WTC11 (cell line): ENCODE measurements around the gene CHFR. TPM values are rescaled to one million over a fixed set of nuclear protein-coding genes. Genes with fewer than 3 reads are reported as not detected.

Experiments
- ATAC-seq: fragments of 200-7000 bp; cut with Tn5 transposase; 2 replicates; pipeline ENCODE4 v1.10.0; 2021; ENCODE audit warnings: mild to moderate bottlenecking, moderate library complexity
- CTCF ChIA-PET: fragments of 300-600 bp; sonication (Branson Sonifier 250); formaldehyde crosslinking; loops from one replicate; lab custom pipeline; 2021; ENCODE audit warnings: antibody characterized with exemption; lab: Charles Lee
- POLR2A ChIA-PET: fragments of 350-600 bp; sonication (Branson Sonifier 250); formaldehyde crosslinking; loops from one replicate; lab custom pipeline; 2021; ENCODE audit warnings: antibody characterized with exemption; lab: Charles Lee
- DNase-seq: peaks from one replicate; pipeline ENCODE4 v3.0.0; 2021; ENCODE audit warnings: low spot score
- H3K27ac Mint-ChIP-seq: 2 replicates; pipeline ENCODE4 v1.8.0; 2021; ENCODE audit warnings: mixed read lengths
- H3K27me3 Mint-ChIP-seq: 2 replicates; pipeline ENCODE4 v1.8.0; 2021; ENCODE audit warnings: low read depth, mild to moderate bottlenecking, moderate library complexity, mixed read lengths
- H3K36me3 Mint-ChIP-seq: 2 replicates; pipeline ENCODE4 v1.8.0; 2021; ENCODE audit warnings: mixed read lengths
- H3K4me1 Mint-ChIP-seq: 2 replicates; pipeline ENCODE4 v1.8.0; 2022; ENCODE audit warnings: mixed read lengths
- H3K4me3 Mint-ChIP-seq: 2 replicates; pipeline ENCODE4 v1.8.0; 2021; ENCODE audit warnings: mild to moderate bottlenecking, moderate library complexity, mixed read lengths
- H3K9me3 Mint-ChIP-seq: 2 replicates; pipeline ENCODE4 v1.8.0; 2021; ENCODE audit warnings: mixed read lengths
- CBFB ChIP-seq: sonication (generic); formaldehyde crosslinking; IDR thresholded peaks from 2 replicates; pipeline ENCODE4 v1.8.1; 2022; ENCODE audit warnings: mild to moderate bottlenecking, low read depth, missing genetic modification reagents
- EMX1 ChIP-seq: fragments of 250-450 bp; sonication (Bioruptor Pico); IDR thresholded peaks from 2 replicates; pipeline ENCODE4 v1.8.0; 2021; ENCODE audit warnings: mild to moderate bottlenecking
- FOXP1 ChIP-seq: sonication (generic); formaldehyde crosslinking; IDR thresholded peaks from 2 replicates; pipeline ENCODE4 v1.8.0; 2022; ENCODE audit warnings: missing genetic modification reagents, mild to moderate bottlenecking, moderate library complexity, borderline replicate concordance
- IRF2 ChIP-seq: sonication (generic); formaldehyde crosslinking; IDR thresholded peaks from 2 replicates; pipeline ENCODE4 v1.8.0; 2022; ENCODE audit warnings: low read depth, missing genetic modification reagents, borderline replicate concordance
- NFYB ChIP-seq: sonication (generic); formaldehyde crosslinking; conservative IDR thresholded peaks from 2 replicates; pipeline ENCODE4 v1.8.0; 2022; ENCODE audit warnings: low read depth, missing genetic modification reagents
- OVOL2 ChIP-seq: fragments of 250-450 bp; sonication (Bioruptor Pico); IDR thresholded peaks from 2 replicates; pipeline ENCODE4 v1.9.0; 2021; ENCODE audit warnings: mild to moderate bottlenecking, borderline replicate concordance
- PRRX2 ChIP-seq: fragments of 250-450 bp; sonication (Bioruptor Pico); IDR thresholded peaks from 2 replicates; pipeline ENCODE4 v1.8.0; 2021; ENCODE audit warnings: mild to moderate bottlenecking
- TCF7 ChIP-seq: sonication (generic); formaldehyde crosslinking; IDR thresholded peaks from 2 replicates; pipeline ENCODE4 v1.8.0; 2022; ENCODE audit warnings: mild to moderate bottlenecking, low read depth, missing genetic modification reagents, moderate library complexity
- TEAD1 ChIP-seq: sonication (generic); formaldehyde crosslinking; IDR thresholded peaks from 2 replicates; pipeline ENCODE4 v1.8.0; 2022; ENCODE audit warnings: mild to moderate bottlenecking, missing genetic modification reagents
- ZBTB21 ChIP-seq: sonication (generic); formaldehyde crosslinking; IDR thresholded peaks from 2 replicates; pipeline ENCODE4 v1.8.1; 2023; ENCODE audit warnings: mild to moderate bottlenecking, missing genetic modification reagents, borderline replicate concordance
- ZNF396 ChIP-seq: fragments of 250-450 bp; sonication (Bioruptor Pico); IDR thresholded peaks from 2 replicates; pipeline ENCODE4 v1.8.0; 2021; ENCODE audit warnings: mild to moderate bottlenecking, moderate library complexity, borderline replicate concordance
- total RNA-seq: library from RNA; stranded (reverse); gene quantifications from 3 replicates; pipeline ENCODE4 v1.2.3, GENCODE V29; 2021
- TF ChIP-seq, protein P1 (sequence below): sonication (generic); formaldehyde crosslinking; IDR thresholded peaks from 2 replicates; pipeline ENCODE4 v1.8.0; 2023; ENCODE audit warnings: mild to moderate bottlenecking, missing genetic modification reagents
- TF ChIP-seq, protein P2 (sequence below): sonication (generic); formaldehyde crosslinking; IDR thresholded peaks from 2 replicates; pipeline ENCODE4 v1.8.1; 2023; ENCODE audit warnings: mild to moderate bottlenecking, missing genetic modification reagents, moderate library complexity
- TF ChIP-seq, protein P3 (sequence below): fragments of 250-450 bp; sonication (Bioruptor Pico); conservative IDR thresholded peaks from 2 replicates; pipeline ENCODE4 v1.9.0; 2021; ENCODE audit warnings: mild to moderate bottlenecking
- TF ChIP-seq, protein P4 (sequence below): fragments of 250-450 bp; sonication (Bioruptor Pico); IDR thresholded peaks from 2 replicates; pipeline ENCODE4 v1.8.0; 2021; ENCODE audit warnings: mild to moderate bottlenecking
- TF ChIP-seq, protein P5 (sequence below): sonication (generic); formaldehyde crosslinking; IDR thresholded peaks from 2 replicates; pipeline ENCODE4 v1.8.1; 2023; ENCODE audit warnings: mild to moderate bottlenecking, missing genetic modification reagents
- TF ChIP-seq, protein P6 (sequence below): fragments of 200-600 bp; IDR thresholded peaks from 2 replicates; pipeline ENCODE4 v1.8.0; 2022; ENCODE audit warnings: antibody characterized with exemption

CHFR gene
- total RNA-seq, 1 experiment from 2014 or later, result 58.7 TPM

DNA sequence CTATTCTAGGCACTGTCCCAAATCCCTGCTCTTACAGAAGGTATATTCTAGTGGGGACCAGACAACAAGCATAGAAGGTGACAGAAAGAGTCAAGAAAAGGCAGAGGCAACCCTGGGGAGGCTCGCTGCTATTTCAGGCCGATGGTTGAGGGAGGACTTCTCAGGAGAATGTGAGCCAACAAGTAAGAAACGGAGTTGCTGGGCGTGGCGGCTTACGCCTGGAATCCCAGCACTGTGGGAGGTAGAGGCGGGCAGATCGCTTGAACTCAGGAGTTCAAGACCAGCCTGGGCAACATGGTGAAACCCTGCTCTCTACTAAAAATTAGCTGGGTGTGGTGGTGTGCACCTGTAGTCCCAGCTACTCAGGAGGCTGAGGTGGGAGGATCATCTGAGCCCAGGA is 54.1 kb downstream of the CHFR start:
- Mint-ChIP-seq H3K27ac (no peak overlapping the region), H3K9me3 (no peaks in the 10 kb centered on the region), H3K4me3 (no peak overlapping the region), H3K27me3 (no peaks in the 10 kb centered on the region), H3K36me3 (no peaks in the 10 kb centered on the region; the same call in 1 of the 2 replicates), H3K4me1 (peaks cover 6% of the 10 kb centered on the region)
- no peak for TF ChIP-seq ZNF396 (CRISPR knock-in tag)
- TF ChIP-seq, protein P1, sequence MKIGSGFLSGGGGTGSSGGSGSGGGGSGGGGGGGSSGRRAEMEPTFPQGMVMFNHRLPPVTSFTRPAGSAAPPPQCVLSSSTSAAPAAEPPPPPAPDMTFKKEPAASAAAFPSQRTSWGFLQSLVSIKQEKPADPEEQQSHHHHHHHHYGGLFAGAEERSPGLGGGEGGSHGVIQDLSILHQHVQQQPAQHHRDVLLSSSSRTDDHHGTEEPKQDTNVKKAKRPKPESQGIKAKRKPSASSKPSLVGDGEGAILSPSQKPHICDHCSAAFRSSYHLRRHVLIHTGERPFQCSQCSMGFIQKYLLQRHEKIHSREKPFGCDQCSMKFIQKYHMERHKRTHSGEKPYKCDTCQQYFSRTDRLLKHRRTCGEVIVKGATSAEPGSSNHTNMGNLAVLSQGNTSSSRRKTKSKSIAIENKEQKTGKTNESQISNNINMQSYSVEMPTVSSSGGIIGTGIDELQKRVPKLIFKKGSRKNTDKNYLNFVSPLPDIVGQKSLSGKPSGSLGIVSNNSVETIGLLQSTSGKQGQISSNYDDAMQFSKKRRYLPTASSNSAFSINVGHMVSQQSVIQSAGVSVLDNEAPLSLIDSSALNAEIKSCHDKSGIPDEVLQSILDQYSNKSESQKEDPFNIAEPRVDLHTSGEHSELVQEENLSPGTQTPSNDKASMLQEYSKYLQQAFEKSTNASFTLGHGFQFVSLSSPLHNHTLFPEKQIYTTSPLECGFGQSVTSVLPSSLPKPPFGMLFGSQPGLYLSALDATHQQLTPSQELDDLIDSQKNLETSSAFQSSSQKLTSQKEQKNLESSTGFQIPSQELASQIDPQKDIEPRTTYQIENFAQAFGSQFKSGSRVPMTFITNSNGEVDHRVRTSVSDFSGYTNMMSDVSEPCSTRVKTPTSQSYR (CRISPR knock-in tag), result no peak
- TF ChIP-seq IRF2 (CRISPR knock-in tag), result no peak
- TF ChIP-seq ZBTB21 (CRISPR knock-in tag), result no peak
- TF ChIP-seq, protein P2, sequence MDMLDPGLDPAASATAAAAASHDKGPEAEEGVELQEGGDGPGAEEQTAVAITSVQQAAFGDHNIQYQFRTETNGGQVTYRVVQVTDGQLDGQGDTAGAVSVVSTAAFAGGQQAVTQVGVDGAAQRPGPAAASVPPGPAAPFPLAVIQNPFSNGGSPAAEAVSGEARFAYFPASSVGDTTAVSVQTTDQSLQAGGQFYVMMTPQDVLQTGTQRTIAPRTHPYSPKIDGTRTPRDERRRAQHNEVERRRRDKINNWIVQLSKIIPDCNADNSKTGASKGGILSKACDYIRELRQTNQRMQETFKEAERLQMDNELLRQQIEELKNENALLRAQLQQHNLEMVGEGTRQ (CRISPR knock-in tag), result no peak
- no peak for TF ChIP-seq PRRX2 (CRISPR knock-in tag)
- TF ChIP-seq EMX1, result no peak
- TF ChIP-seq TCF7 (CRISPR knock-in tag), result no peak
- no peak for TF ChIP-seq CBFB (CRISPR knock-in tag)
- TF ChIP-seq, protein P3, sequence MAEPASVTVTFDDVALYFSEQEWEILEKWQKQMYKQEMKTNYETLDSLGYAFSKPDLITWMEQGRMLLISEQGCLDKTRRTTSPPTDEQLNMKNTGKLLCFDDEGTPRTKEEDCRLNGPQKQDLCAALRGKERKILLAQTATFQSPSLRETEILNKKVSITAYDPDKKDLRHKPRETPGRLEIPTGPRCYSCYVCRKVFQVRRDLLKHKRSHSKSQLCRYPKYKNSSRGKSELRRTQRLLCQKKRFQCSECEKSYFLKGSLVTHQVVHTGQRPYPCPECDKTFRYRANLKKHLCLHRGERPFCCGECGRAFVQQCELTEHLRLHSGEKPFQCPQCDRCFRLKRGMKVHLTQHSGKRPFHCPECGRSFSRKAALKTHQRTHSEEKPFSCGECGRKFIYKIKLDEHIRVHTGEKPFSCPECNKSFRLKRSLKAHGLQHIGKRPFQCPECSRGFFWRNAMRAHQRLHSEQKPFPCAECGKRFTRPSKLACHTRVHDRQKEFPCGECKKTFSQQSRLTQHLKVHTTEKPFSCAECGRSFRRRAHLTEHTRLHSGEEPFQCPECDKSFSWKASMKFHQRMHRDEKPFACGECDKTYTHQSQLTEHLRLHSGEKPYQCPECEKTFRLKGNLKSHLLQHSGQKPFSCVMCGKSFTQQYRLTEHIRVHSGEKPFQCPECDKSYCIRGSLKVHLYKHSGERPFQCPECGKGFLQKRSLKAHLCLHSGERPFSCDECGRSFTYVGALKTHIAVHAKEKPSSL, result no peak
- TF ChIP-seq OVOL2 (CRISPR knock-in tag), result no peak
- no peak for TF ChIP-seq FOXP1 (CRISPR knock-in tag)
- TF ChIP-seq, protein P4, sequence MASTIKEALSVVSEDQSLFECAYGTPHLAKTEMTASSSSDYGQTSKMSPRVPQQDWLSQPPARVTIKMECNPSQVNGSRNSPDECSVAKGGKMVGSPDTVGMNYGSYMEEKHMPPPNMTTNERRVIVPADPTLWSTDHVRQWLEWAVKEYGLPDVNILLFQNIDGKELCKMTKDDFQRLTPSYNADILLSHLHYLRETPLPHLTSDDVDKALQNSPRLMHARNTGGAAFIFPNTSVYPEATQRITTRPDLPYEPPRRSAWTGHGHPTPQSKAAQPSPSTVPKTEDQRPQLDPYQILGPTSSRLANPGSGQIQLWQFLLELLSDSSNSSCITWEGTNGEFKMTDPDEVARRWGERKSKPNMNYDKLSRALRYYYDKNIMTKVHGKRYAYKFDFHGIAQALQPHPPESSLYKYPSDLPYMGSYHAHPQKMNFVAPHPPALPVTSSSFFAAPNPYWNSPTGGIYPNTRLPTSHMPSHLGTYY (CRISPR knock-in tag), result no peak
- DNase-seq (no peak), ATAC-seq (no peak)
- ChIA-PET CTCF (interaction anchor here (1.1 kb wide), 1 partner anchor 65 kb away, joined by 3 read pairs; no protein-coding TSS in a partner anchor), POLR2A (no interaction called here)

DNA sequence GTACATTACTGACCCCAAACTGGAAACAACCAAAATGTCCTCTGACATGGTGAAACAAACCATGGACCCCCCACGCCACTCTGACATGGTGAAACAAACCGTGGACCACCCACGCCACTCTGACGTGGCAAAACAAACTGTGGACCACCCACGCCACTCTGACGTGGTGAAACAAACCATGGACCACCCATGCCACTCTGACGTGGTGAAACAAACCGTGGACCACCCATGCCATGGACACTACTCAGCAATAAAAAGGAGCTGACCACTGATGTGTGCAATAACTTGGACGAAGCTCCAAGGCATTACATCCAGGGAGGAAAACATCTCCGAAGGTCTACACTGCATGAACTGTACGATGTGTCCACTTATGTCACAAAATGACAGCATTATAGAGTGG is 55.6 kb downstream of the CHFR start:
- TF ChIP-seq, protein P5, sequence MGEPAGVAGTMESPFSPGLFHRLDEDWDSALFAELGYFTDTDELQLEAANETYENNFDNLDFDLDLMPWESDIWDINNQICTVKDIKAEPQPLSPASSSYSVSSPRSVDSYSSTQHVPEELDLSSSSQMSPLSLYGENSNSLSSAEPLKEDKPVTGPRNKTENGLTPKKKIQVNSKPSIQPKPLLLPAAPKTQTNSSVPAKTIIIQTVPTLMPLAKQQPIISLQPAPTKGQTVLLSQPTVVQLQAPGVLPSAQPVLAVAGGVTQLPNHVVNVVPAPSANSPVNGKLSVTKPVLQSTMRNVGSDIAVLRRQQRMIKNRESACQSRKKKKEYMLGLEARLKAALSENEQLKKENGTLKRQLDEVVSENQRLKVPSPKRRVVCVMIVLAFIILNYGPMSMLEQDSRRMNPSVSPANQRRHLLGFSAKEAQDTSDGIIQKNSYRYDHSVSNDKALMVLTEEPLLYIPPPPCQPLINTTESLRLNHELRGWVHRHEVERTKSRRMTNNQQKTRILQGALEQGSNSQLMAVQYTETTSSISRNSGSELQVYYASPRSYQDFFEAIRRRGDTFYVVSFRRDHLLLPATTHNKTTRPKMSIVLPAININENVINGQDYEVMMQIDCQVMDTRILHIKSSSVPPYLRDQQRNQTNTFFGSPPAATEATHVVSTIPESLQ (CRISPR knock-in tag), result no peak
- no peak for TF ChIP-seq TEAD1 (CRISPR knock-in tag)
- TF ChIP-seq NFYB (CRISPR knock-in tag), result no peak
- TF ChIP-seq, protein P6, sequence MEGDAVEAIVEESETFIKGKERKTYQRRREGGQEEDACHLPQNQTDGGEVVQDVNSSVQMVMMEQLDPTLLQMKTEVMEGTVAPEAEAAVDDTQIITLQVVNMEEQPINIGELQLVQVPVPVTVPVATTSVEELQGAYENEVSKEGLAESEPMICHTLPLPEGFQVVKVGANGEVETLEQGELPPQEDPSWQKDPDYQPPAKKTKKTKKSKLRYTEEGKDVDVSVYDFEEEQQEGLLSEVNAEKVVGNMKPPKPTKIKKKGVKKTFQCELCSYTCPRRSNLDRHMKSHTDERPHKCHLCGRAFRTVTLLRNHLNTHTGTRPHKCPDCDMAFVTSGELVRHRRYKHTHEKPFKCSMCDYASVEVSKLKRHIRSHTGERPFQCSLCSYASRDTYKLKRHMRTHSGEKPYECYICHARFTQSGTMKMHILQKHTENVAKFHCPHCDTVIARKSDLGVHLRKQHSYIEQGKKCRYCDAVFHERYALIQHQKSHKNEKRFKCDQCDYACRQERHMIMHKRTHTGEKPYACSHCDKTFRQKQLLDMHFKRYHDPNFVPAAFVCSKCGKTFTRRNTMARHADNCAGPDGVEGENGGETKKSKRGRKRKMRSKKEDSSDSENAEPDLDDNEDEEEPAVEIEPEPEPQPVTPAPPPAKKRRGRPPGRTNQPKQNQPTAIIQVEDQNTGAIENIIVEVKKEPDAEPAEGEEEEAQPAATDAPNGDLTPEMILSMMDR, result no peak
- no peak overlapping the region for H3K4me3 Mint-ChIP-seq
- no peak overlapping the region for H3K27ac Mint-ChIP-seq
- POLR2A ChIA-PET, result no interaction called here
- H3K36me3 Mint-ChIP-seq, result peaks cover 8% of the 10 kb centered on the region
- DNase-seq, result no peak
- peaks cover 14% of the 10 kb centered on the region for H3K4me1 Mint-ChIP-seq
- CTCF ChIA-PET, result no interaction called here
- no peaks in the 10 kb centered on the region for H3K9me3 Mint-ChIP-seq
- ATAC-seq, result no peak
- H3K27me3 Mint-ChIP-seq, result no peaks in the 10 kb centered on the region
